ENCODE measurements around the gene UTS2B. TPM values are rescaled to one million over a fixed set of nuclear protein-coding genes. Genes with fewer than 3 reads are reported as not detected.

UTS2B gene
- total RNA-seq, 1 donor from 2014 or later: not detected

DNA sequence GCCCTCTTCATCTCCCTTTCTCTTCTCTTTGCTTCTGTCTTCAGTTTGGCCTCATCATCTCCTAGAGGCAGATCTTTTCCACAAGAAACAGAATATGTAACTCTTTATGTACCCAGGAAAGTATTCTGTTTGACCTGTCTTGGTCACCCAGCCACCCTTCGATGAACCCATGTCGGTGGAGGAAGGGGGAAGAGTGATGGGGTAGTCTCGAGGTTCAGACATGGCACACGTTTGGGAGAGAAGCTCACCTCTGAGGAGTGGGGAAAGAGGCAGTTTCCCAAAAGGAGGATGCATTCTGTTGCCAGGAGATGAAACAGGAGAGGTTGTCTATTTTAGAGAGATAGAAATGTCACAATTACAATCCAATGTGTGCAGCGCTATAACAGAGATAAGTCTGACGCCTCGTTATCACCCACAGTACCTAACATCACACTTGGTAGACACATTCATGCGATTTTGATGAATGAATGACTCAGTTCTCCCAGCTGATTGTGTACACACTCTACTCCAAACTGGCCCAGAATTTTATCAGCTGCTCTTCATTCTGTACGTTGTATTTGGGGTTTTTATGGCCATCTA lies 1.9 kb downstream of the UTS2B start:
- intact Hi-C loops (cut with micrococcal nuclease): loop anchor here (2.0 kb wide), 2 partner anchors 38 to 712 kb away; no protein-coding TSS in a partner anchor

DNA sequence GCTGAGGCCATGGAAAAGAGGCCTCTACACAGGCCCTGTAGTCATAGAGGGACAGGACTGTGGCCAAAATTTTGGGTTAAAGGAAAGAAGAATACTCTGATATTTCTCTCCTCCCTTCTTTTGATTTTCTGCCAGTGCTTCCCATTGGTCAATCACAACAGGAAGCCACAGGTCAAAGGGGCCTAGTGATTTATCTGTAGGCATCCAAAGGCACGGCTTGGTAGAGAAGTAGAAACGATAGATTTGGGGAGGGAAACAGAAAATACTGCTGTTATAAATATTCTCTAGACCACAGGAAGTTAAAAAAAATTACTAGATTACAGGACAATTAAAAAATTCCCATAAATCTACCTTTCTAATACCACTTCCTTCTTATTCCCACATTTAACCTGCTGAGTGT lies 2.8 kb downstream of the UTS2B start:
- intact Hi-C loops (cut with micrococcal nuclease): no loop called here

DNA sequence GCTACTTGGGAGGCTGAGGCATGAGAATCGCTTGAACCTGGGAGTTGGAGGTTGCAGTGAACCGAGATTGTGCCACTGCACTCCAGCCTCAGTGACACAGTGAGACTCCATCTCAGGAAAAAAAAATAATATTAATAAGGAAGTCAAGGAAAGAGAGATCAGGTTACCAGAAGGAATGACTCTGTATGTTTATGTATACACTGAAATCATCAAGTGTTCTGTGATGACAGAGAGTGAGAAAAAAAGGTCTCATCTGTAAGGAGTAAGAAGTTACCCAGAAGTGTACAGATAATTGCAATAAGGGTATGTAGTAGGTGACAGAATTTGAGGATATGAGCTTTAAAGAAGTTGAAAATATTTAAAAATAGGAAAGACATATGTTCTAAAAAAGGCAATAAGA lies 5.4 kb downstream of the UTS2B start:
- intact Hi-C loops (cut with micrococcal nuclease): no loop called here

DNA sequence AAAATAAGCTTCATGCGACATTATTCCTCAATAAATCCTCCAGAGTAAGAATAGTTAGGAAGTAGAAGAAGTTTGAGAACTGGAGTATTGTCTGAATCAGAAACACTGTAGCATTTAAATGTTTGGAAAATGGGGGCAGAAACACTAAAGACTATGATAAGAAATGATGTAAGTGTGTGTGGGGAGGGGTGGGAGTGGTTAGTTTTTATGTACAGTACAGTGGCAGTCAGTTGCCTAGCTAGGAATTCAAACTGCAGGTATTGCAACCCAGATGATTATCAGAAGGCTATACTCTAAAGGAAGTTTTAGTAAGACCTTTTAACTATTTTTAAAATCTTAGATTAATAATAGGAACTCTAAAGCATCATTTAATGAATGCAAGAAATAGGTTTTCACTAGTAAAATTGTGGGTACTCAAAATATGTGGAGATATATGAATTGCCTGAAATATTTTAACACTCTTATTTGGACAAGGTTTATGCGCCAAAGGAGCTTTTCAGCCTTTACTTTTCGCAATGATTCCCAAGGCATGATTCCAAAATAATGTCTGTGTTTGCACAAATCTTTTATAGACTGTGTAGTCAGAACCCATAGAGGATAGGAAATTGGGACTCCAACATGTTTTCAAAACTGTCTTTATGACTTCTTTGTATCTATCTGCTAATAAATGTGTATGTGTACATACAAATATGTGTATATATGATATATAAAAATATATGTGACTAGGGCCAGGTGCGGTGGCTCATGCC lies 9.1 kb downstream of the UTS2B start:
- intact Hi-C loops (cut with micrococcal nuclease): no loop called here

DNA sequence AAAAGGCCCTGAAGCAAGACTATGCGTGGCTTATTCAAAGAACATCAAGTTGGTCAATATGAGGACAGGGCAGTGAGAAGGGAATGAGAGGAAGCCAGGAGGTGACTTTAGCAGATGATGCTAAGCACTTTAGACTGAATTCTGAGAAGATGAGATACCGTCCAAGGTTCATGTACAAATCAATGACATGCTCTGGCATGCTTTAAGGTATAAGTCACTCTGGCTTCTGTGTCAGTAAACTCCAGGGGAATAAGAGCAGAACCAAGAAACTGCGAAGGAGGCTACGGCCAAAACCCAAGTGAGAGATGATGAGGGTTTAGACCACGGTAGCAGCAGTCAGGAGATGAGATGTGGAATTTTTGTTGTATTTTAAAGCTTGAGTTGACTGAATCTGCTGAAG lies 10.0 kb downstream of the UTS2B start:
- intact Hi-C loops (cut with micrococcal nuclease): no loop called here

DNA sequence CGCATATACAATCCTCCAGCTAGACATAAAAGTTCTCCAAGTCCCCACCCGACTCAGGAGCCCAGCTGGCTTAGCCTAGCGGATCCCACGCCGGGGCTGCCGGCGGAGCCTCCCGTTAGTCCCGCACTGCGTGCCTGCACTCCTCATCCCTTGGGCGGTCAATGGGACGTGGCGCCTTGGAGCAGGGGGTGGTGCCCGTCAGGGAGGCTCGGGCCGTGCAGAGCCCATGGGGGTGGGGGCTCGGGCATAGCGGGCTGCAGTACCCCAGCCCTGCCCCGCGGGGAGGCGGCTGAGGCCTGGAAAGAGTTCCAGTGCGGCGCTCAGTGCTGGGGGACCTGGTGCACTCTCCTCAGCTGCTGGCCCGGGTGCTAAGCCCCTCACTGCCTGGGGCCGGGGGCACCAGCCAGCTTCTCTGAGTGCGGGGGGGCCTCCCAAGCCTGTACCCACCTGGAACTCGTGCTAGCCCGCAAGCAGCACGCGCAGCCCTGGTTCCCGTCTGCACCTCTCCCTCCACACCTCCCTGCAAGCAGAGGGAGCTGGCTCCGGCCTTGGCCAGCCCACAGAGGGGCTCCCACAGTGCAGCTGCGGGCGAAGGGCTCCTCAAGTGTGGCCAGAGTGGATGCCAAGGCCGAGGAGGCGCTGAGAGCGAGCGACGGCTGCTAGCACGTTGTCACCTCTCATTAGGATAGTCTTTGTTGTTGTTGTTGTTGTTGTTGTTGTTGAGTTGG lies 13.3 kb downstream of the UTS2B start:
- intact Hi-C loops (cut with micrococcal nuclease): no loop called here

DNA sequence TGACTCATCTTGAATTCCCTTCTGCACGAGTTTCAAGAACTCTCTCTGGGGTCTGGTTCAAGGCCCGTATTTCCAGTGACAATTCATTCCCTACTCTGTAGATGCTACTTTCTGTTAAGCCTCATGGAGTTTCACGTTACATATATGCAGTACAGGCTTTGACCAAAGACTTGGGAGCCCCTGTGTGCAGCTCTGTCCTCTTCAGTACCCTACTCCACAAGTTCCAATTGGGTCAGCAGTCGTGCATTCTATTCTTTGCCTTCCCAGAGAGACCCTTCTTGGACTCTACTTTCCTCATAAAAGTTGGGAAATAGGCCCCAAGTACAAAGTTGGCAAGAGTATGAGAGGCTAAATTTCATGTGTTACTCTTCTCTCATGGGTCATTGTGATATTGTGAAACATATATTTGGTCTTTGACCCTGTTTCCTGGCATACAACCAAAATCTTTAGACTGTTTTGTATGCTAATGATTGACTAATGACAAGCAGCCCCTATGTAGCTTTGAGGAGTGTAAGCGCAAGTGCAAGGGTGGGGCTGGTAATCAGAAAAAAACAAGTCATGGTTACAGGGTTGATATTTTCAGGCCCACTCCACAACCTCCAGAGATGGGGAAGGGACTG lies 16.1 kb downstream of the UTS2B start:
- intact Hi-C loops (cut with micrococcal nuclease): no loop called here

DNA sequence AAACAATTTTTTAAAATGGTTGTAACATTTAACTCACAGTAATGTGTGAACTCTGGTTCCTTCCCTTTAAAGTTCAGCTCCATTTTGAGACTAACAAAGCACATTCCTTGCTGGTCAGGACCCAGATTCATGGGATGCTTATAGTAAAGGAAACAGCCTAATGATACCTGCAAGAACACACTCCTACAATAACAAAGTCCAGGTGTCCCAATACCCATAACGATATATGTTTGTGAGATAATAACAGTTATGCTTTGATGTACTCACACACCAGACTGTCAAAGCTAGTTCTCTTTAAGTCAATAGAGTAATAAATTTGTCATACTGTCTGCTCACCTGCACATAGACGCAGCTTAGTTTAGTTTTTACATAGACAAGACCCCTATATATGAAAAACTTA lies 17.0 kb downstream of the UTS2B start:
- intact Hi-C loops (cut with micrococcal nuclease): no loop called here

DNA sequence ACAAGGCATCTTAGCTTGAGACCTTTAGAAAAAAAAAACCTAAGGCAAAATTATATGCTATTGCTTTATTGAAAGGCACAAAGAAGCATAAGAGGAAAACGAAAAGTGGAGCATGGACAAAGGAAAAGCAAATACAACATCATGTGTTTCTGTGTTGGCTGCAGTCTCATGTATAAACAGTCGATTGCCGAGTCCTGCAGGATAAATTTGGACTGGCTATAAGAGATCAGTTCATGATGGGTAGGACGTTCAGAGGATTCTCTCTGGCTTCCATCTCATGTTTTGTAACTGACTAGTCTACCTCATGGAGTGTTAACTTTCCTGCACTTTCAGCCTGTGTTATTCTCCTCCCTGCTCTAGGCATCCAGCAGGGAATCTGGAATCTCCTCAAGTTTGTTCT lies 23.0 kb downstream of the UTS2B start:
- intact Hi-C loops (cut with micrococcal nuclease): no loop called here

DNA sequence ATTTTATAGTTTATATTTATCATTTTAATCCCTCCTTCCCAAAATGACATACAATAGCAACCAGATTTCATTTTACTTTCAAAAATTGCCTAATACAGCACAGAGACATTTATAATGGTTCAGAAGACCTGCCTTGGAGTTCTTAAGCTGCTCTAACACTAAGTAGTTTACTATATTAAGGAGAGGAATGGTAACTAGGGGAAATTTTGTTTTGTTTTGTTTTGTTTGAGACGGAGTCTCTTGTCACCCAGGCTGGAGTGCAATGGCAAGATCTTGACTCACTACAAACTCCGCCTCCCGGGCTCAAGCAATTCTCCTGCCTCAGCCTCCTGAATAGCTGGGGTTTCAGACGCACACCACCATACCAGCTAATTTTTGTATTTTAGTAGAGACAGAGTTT lies 23.9 kb downstream of the UTS2B start:
- intact Hi-C loops (cut with micrococcal nuclease): no loop called here

DNA sequence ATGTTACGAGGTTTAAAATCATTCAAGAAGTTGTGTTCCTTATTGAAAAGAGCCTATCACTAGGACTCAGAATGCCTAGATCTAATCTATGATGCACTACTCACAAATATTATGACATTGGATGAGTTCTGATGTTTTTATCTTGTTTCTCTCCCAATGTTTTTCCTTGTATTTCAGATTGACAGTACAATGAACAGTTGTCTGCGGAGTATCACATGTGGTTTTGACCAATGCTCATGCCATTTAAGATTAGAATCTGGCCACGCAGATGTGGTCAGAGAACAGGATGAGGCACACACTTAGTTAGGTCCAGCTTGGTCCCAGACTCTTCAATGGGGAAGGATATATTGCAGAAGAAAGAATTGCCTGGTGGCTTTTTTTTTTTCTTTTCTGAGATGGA lies 26.7 kb downstream of the UTS2B start:
- intact Hi-C loops (cut with micrococcal nuclease): no loop called here

DNA sequence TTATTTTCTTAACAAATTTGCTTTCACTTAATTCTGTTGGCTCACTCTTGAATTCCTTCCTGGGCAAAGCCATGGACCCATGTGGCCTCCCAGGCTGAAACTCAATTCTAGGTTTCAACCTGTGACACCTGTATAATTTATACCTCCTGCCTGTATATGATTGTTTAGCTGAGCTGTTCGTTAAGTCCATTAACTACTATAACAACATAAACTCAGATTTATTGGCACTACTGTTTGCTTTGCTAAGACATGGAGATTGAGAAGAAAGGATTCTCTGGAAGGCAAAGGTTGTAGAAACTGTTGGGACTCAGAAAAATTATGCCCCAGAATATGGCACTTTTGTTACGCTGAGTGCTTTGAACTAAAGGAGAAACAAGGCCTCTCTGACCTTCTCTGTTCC lies 27.9 kb downstream of the UTS2B start:
- intact Hi-C loops (cut with micrococcal nuclease): no loop called here

DNA sequence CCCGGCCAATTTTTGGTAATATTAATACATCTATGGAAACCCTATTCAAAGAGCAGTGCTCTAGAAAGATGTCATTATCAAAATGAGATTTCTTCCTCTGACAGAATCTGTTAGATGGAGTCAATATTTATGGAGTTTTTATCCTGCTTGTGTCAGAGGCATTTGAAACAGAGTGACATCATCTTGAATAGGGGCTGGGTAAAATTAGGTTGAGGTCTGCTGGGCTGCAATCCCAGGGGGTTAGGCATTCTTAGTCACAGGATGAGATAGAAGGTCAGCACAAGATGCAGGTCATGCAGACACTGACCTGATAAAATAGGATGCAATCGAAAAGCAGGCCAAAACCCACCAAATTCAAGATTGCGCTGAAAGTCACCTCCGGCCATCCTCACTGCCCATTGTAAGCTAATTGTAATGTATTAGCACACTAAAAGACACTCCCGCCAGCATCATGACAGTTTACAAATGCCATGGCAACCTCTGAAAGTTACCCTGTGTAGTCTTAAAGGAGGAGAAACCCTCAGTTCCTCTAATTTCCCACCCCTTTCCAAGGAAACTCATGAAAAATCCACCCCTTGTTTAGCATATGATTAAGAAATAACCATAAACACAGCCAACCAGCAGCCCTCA lies 28.4 kb downstream of the UTS2B start:
- intact Hi-C loops (cut with micrococcal nuclease): no loop called here

DNA sequence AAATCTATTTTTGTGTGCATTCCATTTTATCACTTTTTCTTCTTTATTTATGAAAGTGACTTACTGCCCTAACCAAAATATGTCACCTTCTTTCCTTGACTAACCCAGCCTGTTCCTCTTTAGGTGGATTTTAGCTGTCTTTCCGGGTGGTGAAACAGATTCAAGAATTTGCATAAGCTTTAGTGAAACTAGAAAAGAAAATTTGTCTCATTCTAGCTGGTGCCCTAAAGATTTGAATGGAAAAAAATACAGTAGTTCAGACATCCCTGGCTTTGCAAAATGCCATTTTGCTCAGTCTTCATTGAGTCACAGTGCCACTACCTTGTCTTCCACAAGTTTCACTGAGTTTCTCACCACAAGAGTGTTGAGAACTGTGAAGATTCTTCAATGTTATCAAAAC lies 29.3 kb downstream of the UTS2B start:
- intact Hi-C loops (cut with micrococcal nuclease): no loop called here

DNA sequence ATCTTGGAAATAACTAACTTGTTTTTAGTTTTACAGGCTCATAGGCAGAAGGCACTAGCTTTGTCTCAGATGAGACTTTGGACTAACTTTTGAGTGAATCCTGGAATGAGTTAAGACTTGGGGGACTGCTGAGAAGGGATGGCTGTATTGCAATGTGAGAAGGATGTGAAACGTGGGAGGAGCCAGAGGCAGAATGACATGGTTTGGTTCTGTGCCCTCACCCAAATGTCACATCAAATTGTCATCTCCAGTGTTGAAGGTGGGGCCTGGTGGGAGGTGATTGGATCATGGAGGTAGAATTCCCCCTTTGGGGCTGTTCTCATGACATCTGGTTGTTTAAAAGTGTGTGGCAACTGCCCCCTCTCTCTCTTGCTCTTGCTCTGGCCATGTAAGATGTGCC lies 29.9 kb downstream of the UTS2B start:
- intact Hi-C loops (cut with micrococcal nuclease): no loop called here

DNA sequence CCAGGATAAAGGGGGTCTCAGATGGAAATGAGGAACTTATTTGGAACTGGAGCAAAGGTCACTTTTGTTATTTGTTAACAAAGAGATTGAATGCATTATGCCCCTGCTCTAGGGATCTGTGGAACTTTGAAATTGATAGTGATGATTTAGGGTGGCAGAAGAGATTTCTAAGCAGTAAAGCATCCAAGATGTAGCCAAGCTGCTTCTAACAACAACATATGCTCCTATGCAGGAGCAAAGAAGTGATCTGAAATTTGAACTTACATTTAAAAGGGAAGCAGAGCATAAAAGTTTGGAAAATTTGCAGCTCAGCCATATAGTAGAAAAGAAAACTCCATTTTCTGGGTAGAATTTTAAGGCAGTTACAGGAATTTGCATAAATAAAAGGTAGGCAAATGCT lies 31.5 kb downstream of the UTS2B start:
- intact Hi-C loops (cut with micrococcal nuclease): no loop called here

DNA sequence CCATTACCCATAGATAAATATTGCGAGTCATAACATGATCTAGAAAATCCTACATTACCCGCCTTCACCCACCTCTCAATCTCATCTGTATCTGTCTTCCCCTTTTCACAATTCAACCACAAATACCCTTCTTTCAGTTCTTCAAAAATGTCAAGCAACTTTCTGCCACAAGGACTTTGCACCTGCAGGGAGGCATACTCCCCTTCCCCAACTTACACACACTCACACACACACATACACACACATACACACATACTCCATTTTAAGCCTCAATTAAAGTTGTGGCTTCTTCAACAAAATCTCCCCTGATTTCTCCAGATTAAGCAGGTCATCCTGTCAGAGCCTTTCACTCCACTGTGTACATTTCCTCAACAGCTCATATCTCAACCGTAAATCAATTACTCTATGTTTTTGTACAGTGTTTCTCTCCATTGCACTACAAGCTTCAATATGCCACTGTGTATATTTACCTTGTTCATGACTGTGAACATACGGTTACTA lies 34.2 kb downstream of the UTS2B start:
- intact Hi-C loops (cut with micrococcal nuclease): no loop called here

DNA sequence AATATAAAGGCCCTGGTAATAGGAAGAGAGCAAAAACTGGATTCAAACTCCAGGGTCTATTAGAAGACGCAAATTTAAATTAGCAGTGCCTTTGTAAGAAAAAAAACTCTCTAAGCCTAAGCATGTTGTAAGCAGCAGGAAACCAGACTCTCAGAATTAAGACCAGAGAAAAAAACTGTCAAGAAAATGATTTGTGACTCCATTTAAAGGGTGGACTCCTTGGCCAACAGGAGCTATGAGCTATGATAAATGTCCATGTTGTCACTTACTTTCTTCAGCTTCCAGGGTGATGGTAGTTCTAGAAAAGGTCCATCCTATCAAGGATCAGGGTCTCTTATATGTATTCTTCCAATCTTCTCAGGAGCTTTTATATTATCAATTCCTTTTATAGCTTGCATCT lies 36.0 kb downstream of the UTS2B start:
- intact Hi-C loops (cut with micrococcal nuclease): no loop called here

DNA sequence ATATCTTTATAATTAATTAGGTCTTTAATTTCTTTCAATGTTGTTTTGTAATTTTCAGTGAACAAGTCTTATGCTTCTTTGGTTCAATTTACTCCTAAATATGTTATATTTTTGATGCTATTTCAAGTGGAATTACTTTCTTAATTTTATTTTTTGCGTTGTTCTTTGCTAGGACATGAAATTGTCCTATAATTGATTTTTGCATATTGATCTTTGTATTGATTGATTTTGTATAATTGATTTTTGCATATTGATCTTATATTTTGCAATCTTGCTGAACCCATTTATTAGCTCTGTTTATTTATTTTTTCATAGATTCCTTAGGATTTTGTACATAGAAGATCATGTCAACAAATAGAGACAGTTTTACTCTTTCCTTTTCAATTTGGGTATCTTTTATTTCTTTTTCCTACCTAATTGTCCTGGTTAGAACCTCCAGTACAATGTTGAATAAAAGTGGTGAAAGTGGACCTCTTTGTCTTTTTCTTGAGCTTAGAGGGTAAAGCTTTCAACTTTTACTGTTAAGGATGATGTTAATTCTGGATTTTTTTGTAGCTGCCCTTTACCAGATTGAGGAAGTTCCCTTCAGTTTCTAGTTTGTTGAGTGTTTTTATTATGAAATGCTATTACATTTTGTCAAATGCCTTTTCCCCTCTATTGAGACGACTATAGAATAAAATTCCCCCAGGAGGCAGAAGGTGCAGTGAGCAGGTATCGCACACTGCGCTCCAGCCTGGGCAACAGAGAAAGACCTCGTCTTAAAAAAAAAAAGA lies 37.9 kb downstream of the UTS2B start:
- intact Hi-C loops (cut with micrococcal nuclease): no loop called here

DNA sequence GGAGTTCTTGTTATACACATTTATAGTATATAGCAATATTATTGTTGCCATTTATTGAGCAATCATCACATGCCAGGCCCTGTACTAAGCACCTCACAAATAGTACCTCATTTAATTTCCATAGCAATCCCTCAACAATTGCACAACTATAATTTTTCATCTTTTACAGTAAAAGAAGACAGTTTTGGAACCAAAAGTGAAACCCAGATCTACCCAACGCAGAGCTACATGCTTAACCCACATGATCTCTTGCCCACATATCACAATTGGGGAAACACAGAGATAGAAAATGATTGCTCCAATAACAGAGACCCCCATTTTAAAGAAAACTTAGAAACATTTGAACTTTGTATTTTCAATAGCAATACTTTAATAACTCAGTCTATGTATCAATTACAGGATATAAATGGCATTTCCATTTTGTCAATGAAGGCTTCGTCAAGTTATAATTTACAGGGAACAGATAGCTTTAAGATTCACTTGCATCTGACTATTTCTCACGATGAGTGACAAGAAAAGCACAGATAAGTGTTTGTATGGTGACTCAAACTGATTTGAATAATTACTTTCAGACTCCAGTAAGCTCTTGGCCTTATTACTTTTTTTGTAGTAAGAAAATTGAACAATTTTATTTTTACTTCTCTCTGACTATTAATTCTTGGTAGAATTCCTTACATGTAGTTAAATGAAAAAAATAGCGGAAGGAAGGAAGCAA lies 39.9 kb downstream of the UTS2B start:
- intact Hi-C loops (cut with micrococcal nuclease): loop anchor here (2.0 kb wide), 2 partner anchors 38 to 46 kb away; partner anchors contain the start of gene CCDC50
